Measurements from ENCODE around the gene MPC1.
"Not testable (repeated sequence)": the region's sequence is repeated elsewhere in the genome, so short reads cannot be mapped to it uniquely, and the experiment has no call there.

The MPC1 gene

DNA sequence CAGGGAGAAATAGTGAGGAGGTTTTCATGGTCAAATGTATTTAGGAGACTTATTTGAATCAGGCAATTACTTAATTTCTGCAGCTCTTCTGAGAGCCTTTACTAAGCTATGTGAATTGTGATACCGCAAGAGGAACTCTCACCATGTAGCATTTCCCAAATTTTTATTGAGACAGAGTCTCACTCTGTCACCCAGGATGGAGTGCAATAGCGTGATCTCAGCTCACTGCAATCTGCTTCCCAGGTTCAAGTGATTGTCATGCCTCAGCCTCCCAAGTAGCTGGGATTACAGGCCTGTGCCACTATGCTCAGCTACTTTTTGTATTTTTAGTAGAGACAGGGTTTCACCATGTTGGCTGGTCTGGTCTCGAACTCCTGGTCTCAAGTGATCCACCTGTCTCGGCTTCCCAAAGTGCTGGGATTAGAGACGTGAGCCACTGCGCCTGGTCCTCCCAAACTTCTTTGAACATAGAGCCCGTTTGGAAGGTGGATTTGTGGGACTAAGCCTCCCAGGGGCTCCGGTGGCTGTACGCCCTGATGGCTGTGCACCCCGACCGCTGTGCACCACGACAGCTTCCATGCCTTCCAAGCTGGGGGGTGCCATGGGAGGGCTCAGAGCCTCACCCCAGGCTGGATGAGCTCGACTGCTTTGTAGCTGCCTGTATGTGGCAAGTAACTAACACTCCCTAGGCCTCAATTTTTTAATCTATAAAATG is 5.7 kb upstream of the MPC1 start:
- Histone ChIP-seq H3K9me3 (ENCODE audit: control insufficient read depth, insufficient read depth, low read length) (no peaks in the 10 kb centered on the region), H3K9me2 (replicated peaks; ENCODE audit: control insufficient read depth, low read length) (no peaks in the 10 kb centered on the region), H3K4me2 (ENCODE audit: low read length) (no peak overlapping the region), H3K27ac (ENCODE audit: low read depth, low read length) (no peak overlapping the region), H3F3A (ENCODE audit: control insufficient read depth, insufficient read depth) (no peaks in the 10 kb centered on the region; the same call in 1 of the 2 replicates), H3K4me1 (ENCODE audit: control insufficient read depth, low read length) (peaks cover 9% of the 10 kb centered on the region), H3K79me2 (ENCODE audit: control insufficient read depth, low read length) (peaks cover 13% of the 10 kb centered on the region), H3K36me3 (ENCODE audit: control insufficient read depth, low read length) (0 out of 2 replicates have a peak, but pooled peaks cover 3% of the 10 kb centered on the region), H3K4me3 (ENCODE audit: low read length) (no peak overlapping the region), H4K20me1 (ENCODE audit: control insufficient read depth, insufficient read depth, low read depth, low read length) (no peaks in the 10 kb centered on the region), H3K27me3 (ENCODE audit: control insufficient read depth, low read length) (no peaks in the 10 kb centered on the region)
- TF ChIP-seq, protein P1, sequence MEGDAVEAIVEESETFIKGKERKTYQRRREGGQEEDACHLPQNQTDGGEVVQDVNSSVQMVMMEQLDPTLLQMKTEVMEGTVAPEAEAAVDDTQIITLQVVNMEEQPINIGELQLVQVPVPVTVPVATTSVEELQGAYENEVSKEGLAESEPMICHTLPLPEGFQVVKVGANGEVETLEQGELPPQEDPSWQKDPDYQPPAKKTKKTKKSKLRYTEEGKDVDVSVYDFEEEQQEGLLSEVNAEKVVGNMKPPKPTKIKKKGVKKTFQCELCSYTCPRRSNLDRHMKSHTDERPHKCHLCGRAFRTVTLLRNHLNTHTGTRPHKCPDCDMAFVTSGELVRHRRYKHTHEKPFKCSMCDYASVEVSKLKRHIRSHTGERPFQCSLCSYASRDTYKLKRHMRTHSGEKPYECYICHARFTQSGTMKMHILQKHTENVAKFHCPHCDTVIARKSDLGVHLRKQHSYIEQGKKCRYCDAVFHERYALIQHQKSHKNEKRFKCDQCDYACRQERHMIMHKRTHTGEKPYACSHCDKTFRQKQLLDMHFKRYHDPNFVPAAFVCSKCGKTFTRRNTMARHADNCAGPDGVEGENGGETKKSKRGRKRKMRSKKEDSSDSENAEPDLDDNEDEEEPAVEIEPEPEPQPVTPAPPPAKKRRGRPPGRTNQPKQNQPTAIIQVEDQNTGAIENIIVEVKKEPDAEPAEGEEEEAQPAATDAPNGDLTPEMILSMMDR (IDR thresholded peaks at IDR 0.05; ENCODE audit: low read depth, low read length, poor library complexity, severe bottlenecking), result no peak
- TF ChIP-seq EZH2phosphoT487 (IDR thresholded peaks at IDR 0.05; ENCODE audit: borderline replicate concordance, low read length), result no peak

DNA sequence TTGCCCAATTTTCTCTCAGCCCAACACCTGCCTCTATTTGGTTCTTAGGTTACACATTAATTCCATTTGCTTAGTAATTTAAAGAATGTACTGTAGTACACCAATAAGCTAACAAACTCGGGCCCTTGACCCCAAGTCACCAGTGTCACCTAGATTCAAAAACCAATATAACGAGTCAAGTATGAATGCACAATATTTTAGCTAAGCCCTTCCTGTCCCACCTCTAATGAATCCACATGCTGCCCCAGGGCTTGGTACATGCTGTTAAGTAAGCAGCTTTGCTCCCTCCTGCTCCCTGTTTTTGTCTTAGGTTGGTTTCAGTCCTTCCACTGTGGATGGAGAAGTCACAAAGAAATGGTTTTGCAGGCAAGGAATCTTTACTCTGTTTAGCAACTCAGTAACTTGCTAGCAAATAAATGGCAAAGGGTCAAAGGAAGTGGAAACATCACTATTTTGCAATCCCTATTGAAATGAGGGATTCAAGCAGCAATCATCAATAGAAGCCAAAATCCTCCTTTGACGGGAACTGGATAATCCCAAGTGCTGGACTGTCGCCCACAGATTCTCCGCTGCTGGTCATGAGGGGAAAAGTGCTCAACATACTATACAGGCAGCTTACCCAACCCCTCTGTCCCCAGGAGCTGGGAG is 5.0 kb upstream of the MPC1 start:
- no peak overlapping the region for H3K4me3 ChIP-seq (ENCODE audit: low read length)

DNA sequence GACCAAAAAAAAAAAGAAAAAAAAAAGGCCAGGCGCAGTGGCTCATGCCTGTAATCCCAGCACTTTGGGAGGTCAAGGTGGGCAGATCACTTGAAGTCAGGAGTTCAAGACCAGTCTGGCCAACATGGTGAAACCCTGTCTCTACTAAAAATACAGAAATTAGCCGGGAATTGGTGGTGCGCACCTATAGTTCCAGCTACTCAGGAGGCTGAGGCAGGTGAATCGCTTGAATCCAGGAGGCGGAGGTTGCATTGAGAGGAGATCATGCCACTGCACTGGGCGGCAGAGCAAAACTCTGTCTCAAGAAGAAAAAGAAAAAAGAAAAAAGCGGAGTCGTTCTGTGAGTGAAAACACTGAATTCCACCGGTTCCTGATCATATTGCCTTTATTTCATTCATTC is 4.4 kb upstream of the MPC1 start:
- H3K4me3 ChIP-seq (ENCODE audit: low read length); H3K4me2 ChIP-seq (ENCODE audit: low read length); H3K27me3 ChIP-seq (ENCODE audit: control insufficient read depth, low read length); H3K36me3 ChIP-seq (ENCODE audit: control insufficient read depth, low read length); H3K27ac ChIP-seq (ENCODE audit: low read depth, low read length); H4K20me1 ChIP-seq (ENCODE audit: control insufficient read depth, insufficient read depth, low read depth, low read length); H3K4me1 ChIP-seq (ENCODE audit: control insufficient read depth, low read length); H3F3A ChIP-seq (ENCODE audit: control insufficient read depth, insufficient read depth); H3K9me3 ChIP-seq (ENCODE audit: control insufficient read depth, insufficient read depth, low read length); H3K9me2 ChIP-seq (replicated peaks; ENCODE audit: control insufficient read depth, low read length): not testable (repeated sequence)
- H3K79me2 ChIP-seq (ENCODE audit: control insufficient read depth, low read length), result peaks cover 21% of the 10 kb centered on the region

More for the DNA sequence above, 5.0 kb upstream of the MPC1 start:
- Histone ChIP-seq H3K27ac (ENCODE audit: low read depth, low read length) (no peak overlapping the region), H3K79me2 (ENCODE audit: control insufficient read depth, low read length) (peaks cover 15% of the 10 kb centered on the region), H3K9me3 (ENCODE audit: control insufficient read depth, insufficient read depth, low read length) (no peaks in the 10 kb centered on the region), H3K36me3 (ENCODE audit: control insufficient read depth, low read length) (0 out of 2 replicates have a peak, but pooled peaks cover 3% of the 10 kb centered on the region), H3F3A (ENCODE audit: control insufficient read depth, insufficient read depth) (no peaks in the 10 kb centered on the region; the same call in 1 of the 2 replicates), H3K4me1 (ENCODE audit: control insufficient read depth, low read length) (peaks cover 9% of the 10 kb centered on the region), H3K27me3 (ENCODE audit: control insufficient read depth, low read length) (no peaks in the 10 kb centered on the region), H4K20me1 (ENCODE audit: control insufficient read depth, insufficient read depth, low read depth, low read length) (no peaks in the 10 kb centered on the region), H3K4me2 (ENCODE audit: low read length) (no peak overlapping the region), H3K9me2 (replicated peaks; ENCODE audit: control insufficient read depth, low read length) (no peaks in the 10 kb centered on the region)
- TF ChIP-seq EZH2phosphoT487 (IDR thresholded peaks at IDR 0.05; ENCODE audit: borderline replicate concordance, low read length), result no peak
- TF ChIP-seq, protein P1 (IDR thresholded peaks at IDR 0.05; ENCODE audit: low read depth, low read length, poor library complexity, severe bottlenecking), result no peak

DNA sequence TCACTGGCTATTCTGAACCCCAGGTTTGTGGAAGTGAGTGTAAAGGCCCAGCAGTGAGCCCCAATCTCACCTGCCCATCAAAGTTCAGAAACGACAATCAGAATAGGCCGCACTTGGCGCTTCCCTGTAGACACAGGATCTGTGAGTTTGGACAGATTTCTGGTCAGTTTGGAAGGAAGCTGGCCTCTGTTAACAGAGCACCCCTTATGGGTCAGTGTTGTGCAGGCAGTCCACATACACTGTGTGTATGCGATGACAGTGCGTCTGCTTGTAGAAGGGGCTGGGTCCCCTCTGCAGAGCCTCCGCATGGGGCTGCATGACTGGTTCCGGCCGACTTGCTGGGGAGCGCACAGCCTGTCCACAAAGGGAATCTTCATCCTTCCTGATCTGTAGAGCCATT is 3.4 kb upstream of the MPC1 start:
- H3K27me3 ChIP-seq (ENCODE audit: control insufficient read depth, low read length), result no peaks in the 10 kb centered on the region
- H3K9me2 ChIP-seq (replicated peaks; ENCODE audit: control insufficient read depth, low read length), result no peaks in the 10 kb centered on the region
- no peaks in the 10 kb centered on the region for H4K20me1 ChIP-seq (ENCODE audit: control insufficient read depth, insufficient read depth, low read depth, low read length)
- peaks cover 13% of the 10 kb centered on the region for H3K4me1 ChIP-seq (ENCODE audit: control insufficient read depth, low read length)
- no peaks in the 10 kb centered on the region; the same call in 1 of the 2 replicates for H3F3A ChIP-seq (ENCODE audit: control insufficient read depth, insufficient read depth)
- H3K4me3 ChIP-seq (ENCODE audit: low read length), result no peak overlapping the region
- no peak overlapping the region for H3K27ac ChIP-seq (ENCODE audit: low read depth, low read length)
- no peaks in the 10 kb centered on the region for H3K9me3 ChIP-seq (ENCODE audit: control insufficient read depth, insufficient read depth, low read length)
- 0 out of 2 replicates have a peak, but pooled peaks cover 3% of the 10 kb centered on the region for H3K36me3 ChIP-seq (ENCODE audit: control insufficient read depth, low read length)
- H3K79me2 ChIP-seq (ENCODE audit: control insufficient read depth, low read length), result peaks cover 30% of the 10 kb centered on the region
- no peak overlapping the region for H3K4me2 ChIP-seq (ENCODE audit: low read length)
- no peak for TF ChIP-seq EZH2phosphoT487 (IDR thresholded peaks at IDR 0.05; ENCODE audit: borderline replicate concordance, low read length)
- TF ChIP-seq, protein P1 (IDR thresholded peaks at IDR 0.05; ENCODE audit: low read depth, low read length, poor library complexity, severe bottlenecking), result no peak
